HCT116 (cell line): Measurements from ENCODE around the gene FAM117A. TPM values are rescaled to one million over a fixed set of nuclear protein-coding genes. Genes with fewer than 3 reads are reported as not detected.

ENCODE experiments used
- ATAC-seq: fragments of 200-7000 bp; cut with Tn5 transposase; 2 replicates; pipeline ENCODE4 v1.9.1; 2020; ENCODE audit warnings: mild to moderate bottlenecking, moderate library complexity
- BruUV-seq: library from RNA; stranded (reverse); fragments of 400-500 nt; replicated peaks from 2 replicates; lab custom pipeline; 2021; lab: Mats Ljungman, UMichigan
- CTCF ChIA-PET: fragments of 300-600 bp; sonication (Branson Sonifier 250); formaldehyde crosslinking; loops from one replicate; lab custom pipeline; 2021; ENCODE audit warnings: antibody characterized with exemption; lab: Charles Lee
- POLR2A ChIA-PET: fragments of 300-600, 350-600 bp; sonication (Branson Sonifier 250); formaldehyde crosslinking; loops from one replicate; lab custom pipeline; 2021; ENCODE audit warnings: antibody characterized with exemption; lab: Charles Lee
- RAD21 ChIA-PET, 2 experiments: fragments of 300-600 bp; sonication (Branson Sonifier 250); formaldehyde crosslinking; loops; one replicate each; lab custom pipeline; 2023; ENCODE audit warnings: low total read pairs in 2 of 2; ENCODE audit not compliant: uncharacterized antibody in 2 of 2, unreplicated experiment in 2 of 2, low non-redundant PET in 1 of 2; lab: Charles Lee
- DNase-seq: peaks from one replicate; pipeline ENCODE4 v3.0.0-alpha.2; 2010; ENCODE audit warnings: low read depth, low spot score
- H2AFZ ChIP-seq: fragments of 200-600 bp; shearing (Covaris generic), sonication (generic); 2 replicates; pipeline ENCODE4 v1.6.1; 2017; ENCODE audit warnings: low read depth, mixed run types, mixed read lengths, antibody characterized with exemption, low read length; ENCODE audit not compliant: poor library complexity, severe bottlenecking
- H3K27ac ChIP-seq: 2 replicates; pipeline ENCODE4 v1.5.1; 2012; ENCODE audit warnings: low read depth, low read length
- H3K27me3 ChIP-seq: fragments of 200-600 bp; sonication (generic); 2 replicates; pipeline ENCODE4 v1.6.1; 2016; ENCODE audit warnings: mixed run types, low read length, mixed read lengths; ENCODE audit not compliant: insufficient read depth
- H3K36me3 ChIP-seq, 2 experiments: fragments of 200-500 bp in 1 of 2; fragments of 200-600 bp in 1 of 2; sonication (Bioruptor generic) in 1 of 2; sonication (generic) in 1 of 2; 2 replicates each; pipeline versions ENCODE4 v1.5.1 to v1.6.1; 2014 to 2016; ENCODE audit warnings: low read length in 2 of 2, inconsistent platforms in 1 of 2, mixed read lengths in 1 of 2, mixed run types in 1 of 2; ENCODE audit not compliant: insufficient read depth in 2 of 2, control insufficient read depth in 1 of 2
- H3K4me1 ChIP-seq, 2 experiments: fragments of 200-600 bp in 1 of 2; sonication (generic) in 1 of 2; 2 replicates each; pipeline versions ENCODE4 v1.5.1 to v1.6.1; 2012 to 2017; ENCODE audit warnings: low read length in 2 of 2, inconsistent platforms in 1 of 2, mild to moderate bottlenecking in 1 of 2, mixed read lengths in 1 of 2, mixed run types in 1 of 2, moderate library complexity in 1 of 2; ENCODE audit not compliant: insufficient read depth in 2 of 2, control insufficient read depth in 1 of 2
- H3K4me2 ChIP-seq: fragments of 200-600 bp; sonication (generic); 2 replicates; pipeline ENCODE4 v1.6.1; 2017; ENCODE audit warnings: mixed run types, low read length, mixed read lengths
- H3K4me3 ChIP-seq, 2 experiments: fragments of 200-600 bp in 1 of 2; sonication (generic) in 1 of 2; replicated peaks in 1 of 2; 2 replicates each; pipeline ENCODE4 v1.5.1; 2011 to 2016; ENCODE audit warnings: low read length in 2 of 2, control low read depth in 1 of 2, low read depth in 1 of 2, mild to moderate bottlenecking in 1 of 2, mixed read lengths in 1 of 2, mixed run types in 1 of 2
- H3K79me2 ChIP-seq: fragments of 200-600 bp; sonication (generic); 2 replicates; pipeline ENCODE4 v1.6.1; 2017; ENCODE audit warnings: mild to moderate bottlenecking, mixed run types, low read length, moderate library complexity, mixed read lengths; ENCODE audit not compliant: insufficient read depth
- H3K9ac ChIP-seq: fragments of 200-600 bp; sonication (generic); 2 replicates; pipeline ENCODE4 v1.6.1; 2016; ENCODE audit warnings: low read length, mixed read lengths
- H3K9me2 ChIP-seq: fragments of 200-600 bp; sonication (generic), shearing (Covaris generic); 2 replicates; pipeline ENCODE4 v1.6.1; 2017; ENCODE audit warnings: mixed run types, mild to moderate bottlenecking, moderate library complexity; ENCODE audit not compliant: insufficient read depth
- H3K9me3 ChIP-seq, 2 experiments: fragments of 200-500 bp in 1 of 2; fragments of 200-600 bp in 1 of 2; sonication (Bioruptor generic) in 1 of 2; sonication (generic) in 1 of 2; 2 replicates each; pipeline ENCODE4 v1.6.1; 2014 to 2017; ENCODE audit warnings: low read length in 2 of 2, mixed read lengths in 2 of 2, inconsistent platforms in 1 of 2, low read depth in 1 of 2, mild to moderate bottlenecking in 1 of 2, mixed run types in 1 of 2, moderate library complexity in 1 of 2; ENCODE audit not compliant: control insufficient read depth in 1 of 2, insufficient read depth in 1 of 2
- H4K20me1 ChIP-seq: fragments of 200-600 bp; sonication (generic), shearing (Covaris generic); 2 replicates; pipeline ENCODE4 v1.6.1; 2017; ENCODE audit warnings: mixed run types, mild to moderate bottlenecking, moderate library complexity; ENCODE audit not compliant: insufficient read depth
- CBX3 ChIP-seq: IDR thresholded peaks from 2 replicates; pipeline ENCODE4 v1.6.1; 2012; ENCODE audit warnings: low read depth
- EGR1 ChIP-seq: IDR thresholded peaks from 2 replicates; pipeline ENCODE4 v1.6.1; 2012; ENCODE audit warnings: low read depth
- ELF1 ChIP-seq: IDR thresholded peaks from 2 replicates; pipeline ENCODE4 v1.6.1; 2012; ENCODE audit warnings: low read depth, borderline replicate concordance
- EZH2 ChIP-seq: fragments of 200-600 bp; sonication (generic); IDR thresholded peaks from 2 replicates; pipeline ENCODE4 v1.6.1; 2017; ENCODE audit warnings: antibody characterized with exemption, mixed run types
- FOSL1 ChIP-seq: IDR thresholded peaks from 2 replicates; pipeline ENCODE4 v1.6.1; 2012; ENCODE audit warnings: low read depth
- JUND ChIP-seq: IDR thresholded peaks from 2 replicates; pipeline ENCODE4 v1.6.1; 2012
- POLR2A ChIP-seq: IDR thresholded peaks from 2 replicates; pipeline ENCODE4 v1.7.0; 2011; ENCODE audit warnings: borderline replicate concordance; ENCODE audit not compliant: insufficient read depth, insufficient read length; ENCODE audit errors: extremely low read depth
- POLR2AphosphoS5 ChIP-seq: IDR thresholded peaks from 2 replicates; pipeline ENCODE4 v1.6.1; 2011; ENCODE audit warnings: mild to moderate bottlenecking, low read depth, low read length, moderate library complexity
- SP1 ChIP-seq: IDR thresholded peaks from 2 replicates; pipeline ENCODE4 v1.6.1; 2012; ENCODE audit warnings: low read depth
- SRF ChIP-seq: IDR thresholded peaks from 2 replicates; pipeline ENCODE4 v1.6.1; 2012; ENCODE audit warnings: low read depth
- TCF7L2 ChIP-seq: IDR thresholded peaks from 2 replicates; pipeline ENCODE4 v1.7.0; 2011; ENCODE audit warnings: borderline replicate concordance, inconsistent platforms; ENCODE audit not compliant: insufficient read depth, insufficient read length; ENCODE audit errors: extremely low read depth
- YY1 ChIP-seq: IDR thresholded peaks from 2 replicates; pipeline ENCODE4 v1.6.1; 2011; ENCODE audit warnings: low read length, low read depth, moderate library complexity, mild to moderate bottlenecking; ENCODE audit not compliant: insufficient replicate concordance; ENCODE audit errors: extremely low read depth
- ZFX ChIP-seq: fragments of 450-650 bp; IDR thresholded peaks from 2 replicates; pipeline ENCODE4 v1.6.1; 2017
- ZNF274 ChIP-seq: fragments of 200-500 bp; sonication (Bioruptor generic); IDR thresholded peaks from 2 replicates; pipeline ENCODE4 v1.6.1; 2014; ENCODE audit warnings: mild to moderate bottlenecking, low read depth, low read length, inconsistent platforms
- intact Hi-C: fragments of 100-400 bp; cut with micrococcal nuclease; formaldehyde crosslinking; loops from 2 replicates; pipeline ENCODE4 v1.10.0; 2022
- total RNA-seq: library from RNA; stranded (reverse); gene quantifications from one replicate; pipeline ENCODE4 v1.2.1, GENCODE V29; 2021; ENCODE audit not compliant: unreplicated experiment
- TF ChIP-seq, protein P1 (sequence below), 3 experiments: fragments of 200-600 bp in 1 of 3; sonication (generic) in 1 of 3; IDR thresholded peaks in 2 of 3; conservative IDR thresholded peaks in 1 of 3; 2 replicates each; pipeline ENCODE4 v1.5.1; 2012 to 2017; ENCODE audit warnings: low read depth in 2 of 3, low read length in 2 of 3, antibody characterized with exemption in 1 of 3, borderline replicate concordance in 1 of 3, control low read depth in 1 of 3, mild to moderate bottlenecking in 1 of 3, mixed read lengths in 1 of 3, mixed run types in 1 of 3, moderate library complexity in 1 of 3; ENCODE audit not compliant: insufficient read depth in 1 of 3

Gene FAM117A
- total RNA-seq, 1 experiment from 2014 or later, result 12.8 TPM

DNA sequence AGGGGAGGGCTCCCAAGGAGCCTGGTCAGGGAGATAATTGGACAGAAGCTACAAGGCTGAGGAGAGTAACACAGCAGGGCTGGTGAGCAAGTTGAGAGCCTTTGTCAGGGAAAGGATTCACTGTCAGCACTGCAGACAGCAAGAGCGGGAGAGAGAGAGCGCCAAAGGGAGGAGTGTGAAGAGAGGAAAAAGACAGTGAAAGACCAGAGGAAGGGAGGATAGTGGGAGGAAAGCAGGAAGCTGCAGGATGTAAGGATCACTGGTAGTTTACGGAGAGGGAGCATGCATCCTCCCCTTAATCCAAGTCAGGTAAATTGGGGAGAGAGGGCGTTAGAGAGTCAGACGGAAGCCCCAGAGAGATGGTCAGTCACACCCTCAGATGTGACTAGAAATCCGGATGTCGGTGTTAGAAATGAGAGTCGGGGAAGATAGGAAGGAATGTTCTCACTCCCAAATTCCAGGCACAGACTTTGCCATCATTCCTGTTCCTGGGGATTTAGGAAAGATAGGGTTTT is 72.2 kb downstream of the FAM117A start:
- intact Hi-C loops, result no loop called here
- H3K36me3 ChIP-seq, result no peaks in the 10 kb centered on the region
- POLR2A ChIA-PET, result no interaction called here

More for the DNA sequence above, 72.2 kb downstream of the FAM117A start:
- H3K9me2 ChIP-seq, result no peaks in the 10 kb centered on the region
- no peaks in the 10 kb centered on the region for H4K20me1 ChIP-seq
- H3K4me3 ChIP-seq, result no peak overlapping the region
- ChIA-PET RAD21 (no interaction called here), CTCF (interaction anchor here (1.4 to 9.3 kb wide), 2 partner anchors 121 to 124 kb away, joined by 6 to 92 read pairs; no protein-coding TSS in a partner anchor)
- ATAC-seq, result no peak
- BruUV-seq, result no TSS peak
- no peaks in the 10 kb centered on the region for H3K9me3 ChIP-seq
- DNase-seq, result no peak
- TF ChIP-seq CBX3 (no peak), FOSL1 (no peak), TCF7L2 (no peak), SP1 (no peak), SRF (no peak), ELF1 (no peak), JUND (no peak), EGR1 (no peak), ZNF274 (no peak), POLR2A (no peak), YY1 (no peak), ZFX (no peak), EZH2 (no peak), POLR2AphosphoS5 (no peak)
- TF ChIP-seq, protein P1, sequence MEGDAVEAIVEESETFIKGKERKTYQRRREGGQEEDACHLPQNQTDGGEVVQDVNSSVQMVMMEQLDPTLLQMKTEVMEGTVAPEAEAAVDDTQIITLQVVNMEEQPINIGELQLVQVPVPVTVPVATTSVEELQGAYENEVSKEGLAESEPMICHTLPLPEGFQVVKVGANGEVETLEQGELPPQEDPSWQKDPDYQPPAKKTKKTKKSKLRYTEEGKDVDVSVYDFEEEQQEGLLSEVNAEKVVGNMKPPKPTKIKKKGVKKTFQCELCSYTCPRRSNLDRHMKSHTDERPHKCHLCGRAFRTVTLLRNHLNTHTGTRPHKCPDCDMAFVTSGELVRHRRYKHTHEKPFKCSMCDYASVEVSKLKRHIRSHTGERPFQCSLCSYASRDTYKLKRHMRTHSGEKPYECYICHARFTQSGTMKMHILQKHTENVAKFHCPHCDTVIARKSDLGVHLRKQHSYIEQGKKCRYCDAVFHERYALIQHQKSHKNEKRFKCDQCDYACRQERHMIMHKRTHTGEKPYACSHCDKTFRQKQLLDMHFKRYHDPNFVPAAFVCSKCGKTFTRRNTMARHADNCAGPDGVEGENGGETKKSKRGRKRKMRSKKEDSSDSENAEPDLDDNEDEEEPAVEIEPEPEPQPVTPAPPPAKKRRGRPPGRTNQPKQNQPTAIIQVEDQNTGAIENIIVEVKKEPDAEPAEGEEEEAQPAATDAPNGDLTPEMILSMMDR (IDR thresholded peaks at IDR 0.05 in 2 of 3, conservative IDR thresholded peaks at IDR 0.05 in 1 of 3; ENCODE audit: borderline replicate concordance in 1 of 3, insufficient read depth in 1 of 3, low read depth in 2 of 3, low read length in 2 of 3), result no peak
- H3K79me2 ChIP-seq, result no peaks in the 10 kb centered on the region
- no peaks in the 10 kb centered on the region for H3K27me3 ChIP-seq
- no peak overlapping the region for H3K27ac ChIP-seq
- no peak overlapping the region for H3K9ac ChIP-seq
- H3K4me1 ChIP-seq, result no peaks in the 10 kb centered on the region
- H3K4me2 ChIP-seq, result no peak overlapping the region
- H2AFZ ChIP-seq, result no peak overlapping the region
